HL-60 (cell line): Measurements from ENCODE around the gene KIAA1549.

Experiments
- CTCF ChIP-seq: IDR thresholded peaks from one replicate; pipeline ENCODE4 v1.5.1; 2011; ENCODE audit warnings: low read length, control low read depth, inconsistent platforms; ENCODE audit not compliant: insufficient read depth
- GABPA ChIP-seq: IDR thresholded peaks from 2 replicates; pipeline ENCODE4 v1.6.1; 2012; ENCODE audit warnings: low read depth
- POLR2AphosphoS5 ChIP-seq: IDR thresholded peaks from 2 replicates; pipeline ENCODE4 v1.6.1; 2012; ENCODE audit warnings: low read depth
- SPI1 ChIP-seq: IDR thresholded peaks from 2 replicates; pipeline ENCODE4 v1.6.1; 2012; ENCODE audit warnings: low read depth, mild to moderate bottlenecking, borderline replicate concordance
- TF ChIP-seq, protein P1 (sequence below): IDR thresholded peaks from 2 replicates; pipeline ENCODE4 v1.6.1; 2012; ENCODE audit warnings: low read depth; ENCODE audit not compliant: insufficient replicate concordance

- no peak for TF ChIP-seq POLR2AphosphoS5
- TF ChIP-seq, protein P1, sequence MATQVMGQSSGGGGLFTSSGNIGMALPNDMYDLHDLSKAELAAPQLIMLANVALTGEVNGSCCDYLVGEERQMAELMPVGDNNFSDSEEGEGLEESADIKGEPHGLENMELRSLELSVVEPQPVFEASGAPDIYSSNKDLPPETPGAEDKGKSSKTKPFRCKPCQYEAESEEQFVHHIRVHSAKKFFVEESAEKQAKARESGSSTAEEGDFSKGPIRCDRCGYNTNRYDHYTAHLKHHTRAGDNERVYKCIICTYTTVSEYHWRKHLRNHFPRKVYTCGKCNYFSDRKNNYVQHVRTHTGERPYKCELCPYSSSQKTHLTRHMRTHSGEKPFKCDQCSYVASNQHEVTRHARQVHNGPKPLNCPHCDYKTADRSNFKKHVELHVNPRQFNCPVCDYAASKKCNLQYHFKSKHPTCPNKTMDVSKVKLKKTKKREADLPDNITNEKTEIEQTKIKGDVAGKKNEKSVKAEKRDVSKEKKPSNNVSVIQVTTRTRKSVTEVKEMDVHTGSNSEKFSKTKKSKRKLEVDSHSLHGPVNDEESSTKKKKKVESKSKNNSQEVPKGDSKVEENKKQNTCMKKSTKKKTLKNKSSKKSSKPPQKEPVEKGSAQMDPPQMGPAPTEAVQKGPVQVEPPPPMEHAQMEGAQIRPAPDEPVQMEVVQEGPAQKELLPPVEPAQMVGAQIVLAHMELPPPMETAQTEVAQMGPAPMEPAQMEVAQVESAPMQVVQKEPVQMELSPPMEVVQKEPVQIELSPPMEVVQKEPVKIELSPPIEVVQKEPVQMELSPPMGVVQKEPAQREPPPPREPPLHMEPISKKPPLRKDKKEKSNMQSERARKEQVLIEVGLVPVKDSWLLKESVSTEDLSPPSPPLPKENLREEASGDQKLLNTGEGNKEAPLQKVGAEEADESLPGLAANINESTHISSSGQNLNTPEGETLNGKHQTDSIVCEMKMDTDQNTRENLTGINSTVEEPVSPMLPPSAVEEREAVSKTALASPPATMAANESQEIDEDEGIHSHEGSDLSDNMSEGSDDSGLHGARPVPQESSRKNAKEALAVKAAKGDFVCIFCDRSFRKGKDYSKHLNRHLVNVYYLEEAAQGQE: no peak
- TF ChIP-seq GABPA: no peak
- no peak for TF ChIP-seq CTCF
- no peak for TF ChIP-seq SPI1
These were observed 101.8 kb downstream of the KIAA1549 start for GRCh38 chr7:138879356-138879755.
